ENCODE results near the gene COL6A2. TPM values are rescaled to one million over a fixed set of nuclear protein-coding genes. Genes with fewer than 3 reads are reported as not detected.
A peak's percentile ranks its signal among the peaks of the same experiment; 100 is the strongest.
"Not testable (repeated sequence)": the region's sequence is repeated elsewhere in the genome, so short reads cannot be mapped to it uniquely, and the experiment has no call there.

Gene COL6A2
- total RNA-seq, 1 donor from 2014 or later: 2.0 TPM

GRCh38 chr21:46100020-46100419 is 2.1 kb downstream of the COL6A2 start:
- peaks cover 50% of the 10 kb centered on the region for H3K27me3 Mint-ChIP-seq
- H3K36me3 Mint-ChIP-seq (ENCODE audit: low read depth): no peaks in the 10 kb centered on the region
- no peak overlapping the region for H3K27ac Mint-ChIP-seq
- intact Hi-C loops (cut with micrococcal nuclease): no loop called here
- DNase-seq: no peak
- peak overlapping the region; percentile 31 for H3K4me3 Mint-ChIP-seq
- peaks cover 23% of the 10 kb centered on the region for H3K9me3 Mint-ChIP-seq
- no peaks in the 10 kb centered on the region for H3K4me1 Mint-ChIP-seq

DNA sequence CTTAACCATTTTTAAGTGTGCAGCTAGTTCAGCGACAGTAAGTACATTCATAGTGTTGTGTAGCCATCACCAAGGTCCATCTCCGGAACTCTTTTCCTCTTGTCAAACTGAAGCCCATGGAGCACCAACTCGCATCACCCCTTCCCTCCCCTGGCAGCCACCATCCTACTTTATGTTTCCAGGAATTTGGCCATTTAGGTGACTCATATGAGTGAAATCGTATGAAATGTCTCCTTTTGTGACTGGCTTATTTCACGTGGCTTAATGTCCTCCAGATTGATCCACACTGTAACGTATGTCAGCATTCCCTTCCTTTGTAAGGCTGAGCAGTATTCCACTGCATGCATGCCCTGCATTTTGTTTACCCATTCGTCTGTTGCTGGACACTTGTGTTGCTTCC is 2.5 kb downstream of the COL6A2 start:
- Mint-ChIP-seq H3K9me3 (peaks cover 23% of the 10 kb centered on the region), H3K4me1 (no peaks in the 10 kb centered on the region), H3K27ac (no peak overlapping the region), H3K27me3 (peaks cover 50% of the 10 kb centered on the region), H3K36me3 (ENCODE audit: low read depth) (no peaks in the 10 kb centered on the region), H3K4me3 (no peak overlapping the region)
- intact Hi-C loops (cut with micrococcal nuclease): no loop called here
- DNase-seq: no peak

GRCh38 chr21:46100906-46101305 is 3.0 kb downstream of the COL6A2 start:
- H3K27ac Mint-ChIP-seq: no peak overlapping the region
- intact Hi-C loops (cut with micrococcal nuclease): no loop called here
- DNase-seq: no peak
- H3K4me1 Mint-ChIP-seq: no peaks in the 10 kb centered on the region
- no peak overlapping the region for H3K4me3 Mint-ChIP-seq
- H3K9me3 Mint-ChIP-seq: peaks cover 23% of the 10 kb centered on the region
- H3K36me3 Mint-ChIP-seq (ENCODE audit: low read depth): no peaks in the 10 kb centered on the region
- H3K27me3 Mint-ChIP-seq: peaks cover 50% of the 10 kb centered on the region

- Mint-ChIP-seq H3K4me3 (no peak overlapping the region), H3K27ac (no peak overlapping the region), H3K27me3 (peaks cover 43% of the 10 kb centered on the region), H3K36me3 (ENCODE audit: low read depth) (no peaks in the 10 kb centered on the region), H3K9me3 (peaks cover 38% of the 10 kb centered on the region), H3K4me1 (no peaks in the 10 kb centered on the region)
- intact Hi-C loops (cut with micrococcal nuclease): no loop called here
- no peak for DNase-seq
Measured at GRCh38 chr21:46104104-46104503, 6.2 kb downstream of the COL6A2 start.

- H3K36me3 Mint-ChIP-seq (ENCODE audit: low read depth); H3K4me1 Mint-ChIP-seq; DNase-seq; H3K27ac Mint-ChIP-seq; intact Hi-C loops (cut with micrococcal nuclease); H3K4me3 Mint-ChIP-seq: not testable (repeated sequence)
- Mint-ChIP-seq H3K9me3 (peaks cover 30% of the 10 kb centered on the region), H3K27me3 (peaks cover 18% of the 10 kb centered on the region)
Measured at GRCh38 chr21:46107376-46107775, 9.5 kb downstream of the COL6A2 start.

DNA sequence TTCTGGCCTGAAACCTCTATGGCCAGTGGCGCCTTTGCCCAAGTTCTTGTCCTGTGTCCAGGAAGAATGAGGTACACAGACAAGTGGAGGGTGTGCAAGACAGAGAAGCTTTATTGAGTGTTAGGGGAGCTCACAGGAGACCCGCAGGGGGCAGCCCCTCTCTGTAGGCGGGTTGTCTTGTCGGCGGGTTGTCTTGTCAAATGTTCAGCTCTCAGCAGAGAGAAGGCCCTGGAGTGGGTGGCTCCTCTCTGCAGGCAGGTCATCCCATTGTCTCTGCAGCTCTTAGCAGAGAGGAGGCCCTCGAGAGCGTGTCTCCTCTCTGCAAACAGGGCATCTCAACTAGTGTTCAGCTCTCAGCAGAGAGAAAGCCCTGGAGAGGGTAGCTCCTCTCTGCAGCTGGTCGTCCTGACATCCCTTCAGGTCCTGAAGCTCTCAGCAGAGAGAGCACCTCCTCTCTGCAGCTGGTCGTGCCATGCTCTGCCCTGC is 11.0 kb downstream of the COL6A2 start:
- no peaks in the 10 kb centered on the region for H3K4me1 Mint-ChIP-seq
- no peak overlapping the region for H3K4me3 Mint-ChIP-seq
- peaks cover 20% of the 10 kb centered on the region for H3K9me3 Mint-ChIP-seq
- intact Hi-C loops (cut with micrococcal nuclease): no loop called here
- no peak for DNase-seq
- no peak overlapping the region for H3K27ac Mint-ChIP-seq
- H3K27me3 Mint-ChIP-seq: peaks cover 5% of the 10 kb centered on the region
- no peaks in the 10 kb centered on the region for H3K36me3 Mint-ChIP-seq (ENCODE audit: low read depth)

GRCh38 chr21:46109313-46110221 is 11.7 kb downstream of the COL6A2 start:
- no peak overlapping the region for H3K27ac Mint-ChIP-seq
- peaks cover 15% of the 10 kb centered on the region for H3K9me3 Mint-ChIP-seq
- DNase-seq: no peak
- no peaks in the 10 kb centered on the region for H3K4me1 Mint-ChIP-seq
- intact Hi-C loops (cut with micrococcal nuclease): no loop called here
- H3K36me3 Mint-ChIP-seq (ENCODE audit: low read depth): no peaks in the 10 kb centered on the region
- no peak overlapping the region for H3K4me3 Mint-ChIP-seq
- no peaks in the 10 kb centered on the region for H3K27me3 Mint-ChIP-seq

- H3K4me1 Mint-ChIP-seq: no peaks in the 10 kb centered on the region
- no peak overlapping the region for H3K27ac Mint-ChIP-seq
- no peaks in the 10 kb centered on the region for H3K27me3 Mint-ChIP-seq
- H3K9me3 Mint-ChIP-seq: peaks cover 15% of the 10 kb centered on the region
- intact Hi-C loops (cut with micrococcal nuclease): no loop called here
- no peaks in the 10 kb centered on the region for H3K36me3 Mint-ChIP-seq (ENCODE audit: low read depth)
- no peak for DNase-seq
- H3K4me3 Mint-ChIP-seq: no peak overlapping the region
Measured at GRCh38 chr21:46110499-46111192, 12.7 kb downstream of the COL6A2 start.

DNA sequence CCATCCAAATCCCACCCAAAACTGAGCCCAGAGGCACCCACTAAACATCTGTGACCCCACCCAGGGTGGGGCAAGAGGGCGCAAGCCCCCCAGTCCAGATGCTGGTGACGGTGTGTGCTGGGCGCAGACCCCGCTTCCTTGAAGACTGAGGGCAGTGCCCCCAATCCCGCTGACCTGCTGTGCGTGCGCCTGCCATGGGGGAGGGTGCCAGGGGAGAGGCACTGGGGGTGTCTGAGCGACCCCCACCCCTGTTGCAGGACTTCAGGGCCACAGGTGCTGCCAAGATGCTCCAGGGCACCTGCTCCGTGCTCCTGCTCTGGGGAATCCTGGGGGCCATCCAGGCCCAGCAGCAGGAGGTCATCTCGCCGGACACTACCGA is 13.3 kb downstream of the COL6A2 start:
- no peak overlapping the region for H3K4me3 Mint-ChIP-seq
- no peaks in the 10 kb centered on the region for H3K4me1 Mint-ChIP-seq

DNA sequence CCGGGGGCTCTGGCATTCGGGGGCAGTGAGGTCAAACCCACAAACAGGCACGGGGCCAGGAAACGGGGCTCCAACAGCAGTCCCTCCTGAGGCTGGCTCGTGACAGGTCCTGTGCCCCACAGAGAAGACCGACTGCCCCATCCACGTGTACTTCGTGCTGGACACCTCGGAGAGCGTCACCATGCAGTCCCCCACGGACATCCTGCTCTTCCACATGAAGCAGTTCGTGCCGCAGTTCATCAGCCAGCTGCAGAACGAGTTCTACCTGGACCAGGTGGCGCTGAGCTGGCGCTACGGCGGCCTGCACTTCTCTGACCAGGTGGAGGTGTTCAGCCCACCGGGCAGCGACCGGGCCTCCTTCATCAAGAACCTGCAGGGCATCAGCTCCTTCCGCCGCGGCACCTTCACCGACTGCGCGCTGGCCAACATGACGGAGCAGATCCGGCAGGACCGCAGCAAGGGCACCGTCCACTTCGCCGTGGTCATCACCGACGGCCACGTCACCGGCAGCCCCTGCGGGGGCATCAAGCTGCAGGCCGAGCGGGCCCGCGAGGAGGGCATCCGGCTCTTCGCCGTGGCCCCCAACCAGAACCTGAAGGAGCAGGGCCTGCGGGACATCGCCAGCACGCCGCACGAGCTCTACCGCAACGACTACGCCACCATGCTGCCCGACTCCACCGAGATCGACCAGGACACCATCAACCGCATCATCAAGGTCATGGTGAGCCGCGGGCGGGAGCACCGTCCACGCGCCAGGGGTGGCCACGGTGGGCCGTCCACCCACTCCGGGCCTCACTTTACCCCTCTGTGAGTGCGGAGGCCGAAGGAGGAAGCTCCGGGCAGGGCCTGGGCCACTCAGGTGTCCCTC is 14.2 kb downstream of the COL6A2 start:
- H3K36me3 Mint-ChIP-seq (ENCODE audit: low read depth): no peaks in the 10 kb centered on the region
- no peaks in the 10 kb centered on the region for H3K4me1 Mint-ChIP-seq
- H3K27me3 Mint-ChIP-seq: no peaks in the 10 kb centered on the region
- H3K4me3 Mint-ChIP-seq: no peak overlapping the region
- peaks cover 15% of the 10 kb centered on the region for H3K9me3 Mint-ChIP-seq
- intact Hi-C loops (cut with micrococcal nuclease): no loop called here
- no peak overlapping the region for H3K27ac Mint-ChIP-seq
- no peak for DNase-seq

More for the DNA sequence above, 13.3 kb downstream of the COL6A2 start:
- H3K9me3 Mint-ChIP-seq: peaks cover 15% of the 10 kb centered on the region
- no peaks in the 10 kb centered on the region for H3K36me3 Mint-ChIP-seq (ENCODE audit: low read depth)
- intact Hi-C loops (cut with micrococcal nuclease): no loop called here
- no peaks in the 10 kb centered on the region for H3K27me3 Mint-ChIP-seq
- DNase-seq: no peak
- no peak overlapping the region for H3K27ac Mint-ChIP-seq

- H3K27me3 Mint-ChIP-seq: no peaks in the 10 kb centered on the region
- no peaks in the 10 kb centered on the region for H3K4me1 Mint-ChIP-seq
- no peaks in the 10 kb centered on the region for H3K36me3 Mint-ChIP-seq (ENCODE audit: low read depth)
- H3K4me3 Mint-ChIP-seq: no peak overlapping the region
- no peak overlapping the region for H3K27ac Mint-ChIP-seq
- intact Hi-C loops (cut with micrococcal nuclease): no loop called here
- DNase-seq: no peak
- peaks cover 8% of the 10 kb centered on the region for H3K9me3 Mint-ChIP-seq
Measured at GRCh38 chr21:46112725-46113215, 14.9 kb downstream of the COL6A2 start.

DNA sequence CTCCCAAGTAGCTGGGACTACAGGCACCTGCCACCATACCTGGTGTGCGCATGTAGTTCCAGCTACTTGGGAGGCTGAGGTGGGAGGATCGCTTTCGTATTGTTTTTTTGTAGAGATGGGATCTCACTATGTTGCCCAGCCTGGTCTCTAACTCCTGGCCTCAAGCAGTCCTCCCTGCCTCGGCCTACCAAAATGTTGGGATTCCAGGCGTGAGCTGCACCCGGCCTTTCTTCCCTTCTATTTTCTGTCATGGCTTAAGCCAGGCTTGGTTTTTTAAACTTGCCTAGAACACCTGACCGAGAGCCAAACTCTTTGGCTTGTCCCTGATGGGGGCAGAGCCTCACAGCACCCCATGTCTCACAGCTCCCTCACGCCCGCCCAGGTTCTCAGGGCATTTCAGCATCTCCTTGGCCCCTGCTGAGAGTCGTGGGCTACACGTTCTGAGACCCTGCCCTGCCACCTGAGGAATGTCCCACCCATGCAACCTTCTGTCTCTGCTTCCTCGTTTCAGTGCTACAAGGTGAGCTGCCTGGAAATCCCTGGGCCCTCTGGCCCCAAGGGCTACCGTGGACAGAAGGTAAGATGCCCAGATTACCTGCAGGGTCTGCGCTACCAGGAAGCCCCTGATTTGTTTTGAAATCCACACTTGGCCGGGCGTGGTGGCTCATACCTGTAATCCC is 15.7 kb downstream of the COL6A2 start:
- no peaks in the 10 kb centered on the region for H3K27me3 Mint-ChIP-seq
- DNase-seq: no peak
- intact Hi-C loops (cut with micrococcal nuclease): no loop called here
- H3K4me1 Mint-ChIP-seq: no peaks in the 10 kb centered on the region
- no peak overlapping the region for H3K27ac Mint-ChIP-seq
- peaks cover under 1% of the 10 kb centered on the region for H3K9me3 Mint-ChIP-seq
- H3K36me3 Mint-ChIP-seq (ENCODE audit: low read depth): no peaks in the 10 kb centered on the region
- no peak overlapping the region for H3K4me3 Mint-ChIP-seq

DNA sequence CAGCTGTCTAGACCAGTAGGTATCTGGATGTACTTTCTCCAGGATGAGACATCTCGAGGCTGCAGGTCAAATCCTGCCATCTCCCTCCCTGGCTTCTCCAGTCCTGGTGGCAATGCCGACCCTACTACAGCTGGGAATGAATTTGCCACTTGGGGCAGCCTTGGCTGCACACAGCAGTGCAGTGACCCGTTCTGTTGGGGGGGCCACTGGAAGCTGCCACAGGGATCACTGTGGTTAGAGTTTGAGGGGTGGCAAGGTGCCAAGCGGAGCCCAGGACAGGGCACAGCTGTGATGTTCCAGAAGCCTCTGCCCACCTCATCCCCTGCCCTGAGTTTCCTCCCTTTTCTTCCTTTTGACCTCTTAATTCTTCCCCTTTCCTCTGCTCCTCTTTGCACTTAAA is 17.1 kb downstream of the COL6A2 start:
- Mint-ChIP-seq H3K36me3 (ENCODE audit: low read depth) (no peaks in the 10 kb centered on the region), H3K4me3 (no peak overlapping the region), H3K27me3 (no peaks in the 10 kb centered on the region), H3K4me1 (no peaks in the 10 kb centered on the region), H3K27ac (no peak overlapping the region), H3K9me3 (no peaks in the 10 kb centered on the region)
- intact Hi-C loops (cut with micrococcal nuclease): no loop called here
- DNase-seq: no peak

All from activated CD4-positive, alpha-beta T cell treated with anti-CD3 and anti-CD28 coated beads, Interleukin-2, amount 10 ng/mL, durations not matched to agents 24 days and 14 days (primary cell).